Spleen (tissue), 7 donors: Measurements from ENCODE around the gene MAOB.

ENCODE experiments used
- POLR2A ChIP-seq, 3 donors: fragments of 450-650 bp; IDR thresholded peaks; one replicate each; pipeline ENCODE4 v1.5.1; 2017; ENCODE audit warnings: antibody characterized with exemption in 3 of 3, mild to moderate bottlenecking in 1 of 3
- POLR2AphosphoS5 ChIP-seq, 3 donors: sonication (generic); formaldehyde crosslinking; IDR thresholded peaks; one replicate each; pipeline ENCODE4 v1.5.1; 2017; ENCODE audit warnings: antibody characterized with exemption in 3 of 3
- TF ChIP-seq, protein P1 (sequence below), 11 experiments: fragments of 200-600 bp in 7 of 11; fragments of 450-650 bp in 4 of 11; sonication (generic) in 4 of 11; IDR thresholded peaks in 8 of 11; conservative IDR thresholded peaks in 3 of 11; 1 replicate in 7 of 11; 2 replicates in 4 of 11; pipeline versions ENCODE4 v1.4.0 to v1.8.0; 2016 to 2021; ENCODE audit warnings: antibody characterized with exemption in 11 of 11, inconsistent platforms in 4 of 11, mild to moderate bottlenecking in 1 of 11
- donor health status: DM: no; HTN: no; CAD: no; lungs with moderate emphysema.
- donor health status: DM: no; HTN: no; CAD: no.
- donor health status: DM: no; HTN: no; CAD: no.

DNA sequence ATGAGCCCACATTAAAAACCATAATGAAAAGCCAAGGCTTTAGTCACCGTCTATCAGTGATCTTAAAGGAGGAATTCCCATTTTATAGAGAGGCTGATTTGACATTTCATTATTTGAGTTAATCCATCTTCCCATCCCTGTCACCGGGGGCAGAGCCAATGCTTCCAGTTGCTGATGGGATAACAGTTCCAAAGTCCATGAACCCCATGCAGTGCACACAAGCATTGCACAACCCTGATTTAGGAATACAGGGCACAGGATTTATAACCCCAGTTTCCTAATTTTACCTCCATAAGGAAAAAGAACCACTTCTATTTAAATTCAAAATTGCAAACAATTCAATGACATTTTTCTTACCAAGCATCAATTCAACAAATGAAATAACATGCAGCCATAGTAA, 36.5 kb downstream of the MAOB start:
- TF ChIP-seq, protein P1, sequence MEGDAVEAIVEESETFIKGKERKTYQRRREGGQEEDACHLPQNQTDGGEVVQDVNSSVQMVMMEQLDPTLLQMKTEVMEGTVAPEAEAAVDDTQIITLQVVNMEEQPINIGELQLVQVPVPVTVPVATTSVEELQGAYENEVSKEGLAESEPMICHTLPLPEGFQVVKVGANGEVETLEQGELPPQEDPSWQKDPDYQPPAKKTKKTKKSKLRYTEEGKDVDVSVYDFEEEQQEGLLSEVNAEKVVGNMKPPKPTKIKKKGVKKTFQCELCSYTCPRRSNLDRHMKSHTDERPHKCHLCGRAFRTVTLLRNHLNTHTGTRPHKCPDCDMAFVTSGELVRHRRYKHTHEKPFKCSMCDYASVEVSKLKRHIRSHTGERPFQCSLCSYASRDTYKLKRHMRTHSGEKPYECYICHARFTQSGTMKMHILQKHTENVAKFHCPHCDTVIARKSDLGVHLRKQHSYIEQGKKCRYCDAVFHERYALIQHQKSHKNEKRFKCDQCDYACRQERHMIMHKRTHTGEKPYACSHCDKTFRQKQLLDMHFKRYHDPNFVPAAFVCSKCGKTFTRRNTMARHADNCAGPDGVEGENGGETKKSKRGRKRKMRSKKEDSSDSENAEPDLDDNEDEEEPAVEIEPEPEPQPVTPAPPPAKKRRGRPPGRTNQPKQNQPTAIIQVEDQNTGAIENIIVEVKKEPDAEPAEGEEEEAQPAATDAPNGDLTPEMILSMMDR (IDR thresholded peaks at IDR 0.05 in 8 of 11, conservative IDR thresholded peaks at IDR 0.05 in 3 of 11) = no peak
- TF ChIP-seq POLR2AphosphoS5 (IDR thresholded peaks at IDR 0.05) = no peak
- no peak for TF ChIP-seq POLR2A (IDR thresholded peaks at IDR 0.05)
